Motor neuron (in vitro differentiated cells): ENCODE results near the gene SCRN2. TPM values are rescaled to one million over a fixed set of nuclear protein-coding genes. Genes with fewer than 3 reads are reported as not detected.

ENCODE experiments used
- ATAC-seq, 8 experiments: fragments of 200-7000 bp; cut with Tn5 transposase; replicated peaks in 6 of 8; 2 replicates each; pipeline ENCODE4 v1.8.0; 2021; ENCODE audit warnings: mild to moderate bottlenecking in 8 of 8, moderate library complexity in 8 of 8
- H3K27ac ChIP-seq, 2 donors: fragments of 250-450 bp; sonication (Bioruptor Pico); 2 replicates each; pipeline ENCODE4 v1.9.0; 2021; ENCODE audit warnings: antibody characterized with exemption in 2 of 2, mild to moderate bottlenecking in 2 of 2, moderate library complexity in 1 of 2
- H3K4me1 ChIP-seq, 2 donors: fragments of 250-450 bp; sonication (Bioruptor Pico); replicated peaks in 1 of 2; 2 replicates each; pipeline ENCODE4 v1.6.1; 2021; ENCODE audit warnings: antibody characterized with exemption in 2 of 2, mild to moderate bottlenecking in 2 of 2, moderate library complexity in 1 of 2
- H3K4me3 ChIP-seq, 5 donors: fragments of 250-450 bp; sonication (Bioruptor Pico); 2 replicates each; pipeline ENCODE4 v1.9.0; 2021; ENCODE audit warnings: antibody characterized with exemption in 5 of 5, mild to moderate bottlenecking in 5 of 5, moderate library complexity in 4 of 5
- WGBS, 10 experiments: fragments of 450-650 bp; shearing (Covaris generic); methylation state at CpG; one replicate each; pipeline ENCODE4 v1.0.0; 2022; 5-methylcytosine and 5-hydroxymethylcytosine counted together
- in situ Hi-C, 9 experiments: fragments of 400-800 bp; cut with MboI; loops; one replicate each; pipeline ENCODE4 v1.15.0; 2021; ENCODE audit warnings: low sequenced_read_pairs in 9 of 9, low pct_unique_long_range_greater_than_20kb in 2 of 9; ENCODE audit not compliant: unreplicated experiment in 9 of 9
- total RNA-seq, 8 experiments: library from RNA; unstranded; fragments of 300-600 nt; gene quantifications; 2 replicates each; pipeline versions ENCODE4 v1.2.3 to v1.2.4, GENCODE V29; 2022

SCRN2 gene
- total RNA-seq, 8 experiments from 2014 or later = 10.8 to 38.6 (median 21.6) TPM

DNA sequence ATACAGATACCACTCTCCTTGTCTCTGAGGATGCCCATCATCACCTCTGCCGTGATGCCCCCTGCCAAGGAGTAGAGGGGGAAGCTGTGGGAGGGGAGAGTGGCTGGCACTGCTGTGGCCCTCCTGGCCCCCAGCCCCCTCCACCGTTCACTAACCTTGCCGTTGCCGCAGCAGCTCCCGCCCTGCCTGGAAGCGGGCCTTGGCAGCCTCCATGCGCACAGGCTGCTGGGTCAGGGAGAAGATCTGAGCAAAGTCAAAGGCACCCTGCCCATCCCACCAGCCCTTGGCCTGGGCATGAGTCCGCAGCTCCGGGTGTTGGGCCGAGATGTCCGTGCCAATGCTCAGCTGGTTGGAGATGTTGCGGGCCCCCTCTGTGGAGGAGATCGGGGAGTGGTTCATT is 2.4 kb downstream of the SCRN2 start:
- in situ Hi-C loops = loop anchor here in 1 of 9 experiments (25.0 kb wide), 2 partner anchors 99 to 174 kb away; partner anchors contain the start of gene PNPO
- Histone ChIP-seq H3K4me1 (peaks cover 11 to 16% of the 10 kb centered on the region in 2 donors), H3K4me3 (no peak overlapping the region), H3K27ac (no peak overlapping the region)
- WGBS, 10 experiments = 83 to 96% methylated on average over 2 to 4 of the region's 13 CpGs; no CpG with 5 or more reads in 8 of the 10 experiments
- no peak for ATAC-seq

DNA sequence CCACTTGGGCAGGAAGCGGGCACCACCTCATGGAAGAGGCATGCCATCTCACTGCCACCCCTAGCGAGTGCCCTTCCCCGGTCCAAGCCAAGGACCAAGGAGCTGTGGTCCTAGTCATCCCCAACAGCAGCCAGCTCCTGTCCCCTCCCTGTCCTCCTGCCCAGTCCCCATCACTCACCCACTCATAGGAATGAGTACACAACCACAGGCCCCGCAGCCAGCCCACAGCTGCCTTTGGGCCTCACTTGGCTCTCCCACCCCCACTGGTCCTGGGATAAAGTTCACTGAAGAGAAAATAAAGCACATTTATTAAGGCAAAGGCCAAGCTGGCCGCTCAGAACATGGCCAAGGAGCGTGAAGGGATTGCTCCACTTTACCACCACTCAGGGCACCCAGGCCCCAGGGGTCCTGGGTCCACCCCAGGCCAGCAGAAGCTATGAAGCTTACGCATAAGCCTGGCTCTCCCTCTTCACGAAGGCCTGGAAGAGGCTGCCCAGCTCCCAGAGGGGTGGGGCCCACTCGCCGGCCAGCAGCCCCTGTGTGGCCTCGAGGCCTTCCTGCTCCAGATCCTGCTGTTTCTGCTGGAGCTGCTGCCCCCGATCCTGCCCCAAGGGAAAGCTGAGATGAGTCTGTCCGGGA is 3.6 kb downstream of the SCRN2 start:
- WGBS, 10 experiments = 0 to 100% (median 53%) methylated on average over 1 to 5 of the region's 13 CpGs; no CpG with 5 or more reads in 3 of the 10 experiments
- no peak overlapping the region for H3K27ac ChIP-seq
- in situ Hi-C loops = loop anchor here in 1 of 9 experiments (25.0 kb wide), 2 partner anchors 100 to 175 kb away; partner anchors contain the start of gene PNPO
- peak in 2 of 8 experiments; percentile 8 to 13 for ATAC-seq
- H3K4me1 ChIP-seq = peaks cover 11 to 14% of the 10 kb centered on the region in 2 donors
- no peak overlapping the region for H3K4me3 ChIP-seq

DNA sequence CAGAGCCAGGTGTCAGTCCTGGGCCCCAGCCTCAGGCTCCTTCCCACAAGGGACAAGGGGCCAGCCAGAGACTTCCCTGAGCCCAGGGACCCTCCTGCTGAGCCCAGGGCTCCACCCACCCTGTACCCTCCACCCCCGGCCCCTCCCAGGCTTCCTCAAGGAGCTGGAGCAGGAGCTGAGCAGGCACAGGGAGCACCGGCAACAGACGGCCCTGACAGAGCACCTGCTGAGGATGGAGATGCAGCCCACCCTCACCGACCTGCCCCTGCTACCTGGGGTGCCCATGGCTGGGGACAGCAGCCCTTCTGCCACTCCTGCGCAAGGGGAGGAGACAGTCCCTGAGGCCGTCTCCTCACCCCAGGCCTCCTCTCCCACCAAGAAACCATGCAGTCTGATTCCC is 4.5 kb downstream of the SCRN2 start:
- in situ Hi-C loops = loop anchor here in 1 of 9 experiments (25.0 kb wide), 2 partner anchors 101 to 176 kb away; partner anchors contain the start of gene PNPO

DNA sequence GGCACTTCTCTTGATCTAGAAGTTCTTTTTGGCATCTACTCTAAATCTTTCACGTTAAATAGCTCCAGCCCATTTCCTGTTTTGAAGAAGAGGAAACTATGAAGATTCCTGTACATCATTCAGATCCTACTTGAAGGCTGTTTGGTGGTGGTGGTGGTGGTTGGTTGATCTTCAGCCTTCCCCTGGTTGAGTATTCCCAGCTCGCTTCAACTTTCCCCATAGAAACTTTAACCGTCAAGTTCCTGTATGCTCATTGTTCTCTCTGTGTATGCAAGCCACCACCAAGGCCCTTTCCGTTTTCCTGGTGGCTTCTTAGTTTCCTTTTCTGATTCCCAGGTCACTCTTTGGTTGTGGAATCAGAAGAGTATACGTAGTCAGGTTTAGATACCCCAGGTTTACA is 6.3 kb downstream of the SCRN2 start:
- 40 to 100% (median 69%) methylated on average over 1 to 5 of the region's 5 CpGs; no CpG with 5 or more reads in 1 of the 10 experiments for WGBS, 10 experiments
- no peak overlapping the region for H3K27ac ChIP-seq
- H3K4me3 ChIP-seq = no peak overlapping the region
- in situ Hi-C loops = loop anchor here in 1 of 9 experiments (25.0 kb wide), 2 partner anchors 103 to 178 kb away; partner anchors contain the start of gene PNPO
- ATAC-seq = no peak
- peaks cover 11% of the 10 kb centered on the region in 2 donors for H3K4me1 ChIP-seq

More for the DNA sequence above, 4.5 kb downstream of the SCRN2 start:
- 66 to 100% methylated on average over 2 to 4 of the region's 6 CpGs; no CpG with 5 or more reads in 8 of the 10 experiments for WGBS, 10 experiments
- H3K27ac ChIP-seq = no peak overlapping the region
- ATAC-seq = no peak
- no peak overlapping the region for H3K4me3 ChIP-seq
- peaks cover 12 to 17% of the 10 kb centered on the region in 2 donors for H3K4me1 ChIP-seq

DNA sequence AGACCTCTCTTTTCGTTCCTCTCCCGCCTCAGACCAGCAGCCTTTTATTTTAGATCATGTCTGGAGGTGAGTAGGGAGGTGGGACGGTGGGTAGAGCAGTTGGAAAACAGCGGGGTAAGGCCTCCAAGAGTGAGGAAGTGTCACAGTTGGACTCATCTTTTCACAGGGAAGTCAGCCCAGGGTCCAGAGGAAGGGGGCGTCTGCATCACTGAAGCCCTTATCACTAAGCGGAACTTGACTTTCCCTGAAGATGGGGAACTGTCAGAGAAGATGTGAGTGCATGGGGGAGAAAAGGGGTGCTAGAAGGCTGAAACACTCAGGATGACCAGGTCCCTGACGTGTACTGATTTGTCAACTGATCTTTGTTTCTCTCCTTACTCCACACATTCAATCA is 9.1 kb downstream of the SCRN2 start:
- H3K27ac ChIP-seq = peak overlapping the region in 1 of 2 donors; percentile 6
- 0 to 33% (median 17%) methylated on average over 1 to 4 of the region's 7 CpGs; no CpG with 5 or more reads in 3 of the 10 experiments for WGBS, 10 experiments
- peak overlapping the region; percentile 62 to 97 (median 79) for H3K4me3 ChIP-seq
- in situ Hi-C loops = loop anchor here in 1 of 9 experiments (25.0 kb wide), 2 partner anchors 105 to 180 kb away; partner anchors contain the start of gene PNPO
- H3K4me1 ChIP-seq = peaks cover 11% of the 10 kb centered on the region in 2 donors
- no peak for ATAC-seq

DNA sequence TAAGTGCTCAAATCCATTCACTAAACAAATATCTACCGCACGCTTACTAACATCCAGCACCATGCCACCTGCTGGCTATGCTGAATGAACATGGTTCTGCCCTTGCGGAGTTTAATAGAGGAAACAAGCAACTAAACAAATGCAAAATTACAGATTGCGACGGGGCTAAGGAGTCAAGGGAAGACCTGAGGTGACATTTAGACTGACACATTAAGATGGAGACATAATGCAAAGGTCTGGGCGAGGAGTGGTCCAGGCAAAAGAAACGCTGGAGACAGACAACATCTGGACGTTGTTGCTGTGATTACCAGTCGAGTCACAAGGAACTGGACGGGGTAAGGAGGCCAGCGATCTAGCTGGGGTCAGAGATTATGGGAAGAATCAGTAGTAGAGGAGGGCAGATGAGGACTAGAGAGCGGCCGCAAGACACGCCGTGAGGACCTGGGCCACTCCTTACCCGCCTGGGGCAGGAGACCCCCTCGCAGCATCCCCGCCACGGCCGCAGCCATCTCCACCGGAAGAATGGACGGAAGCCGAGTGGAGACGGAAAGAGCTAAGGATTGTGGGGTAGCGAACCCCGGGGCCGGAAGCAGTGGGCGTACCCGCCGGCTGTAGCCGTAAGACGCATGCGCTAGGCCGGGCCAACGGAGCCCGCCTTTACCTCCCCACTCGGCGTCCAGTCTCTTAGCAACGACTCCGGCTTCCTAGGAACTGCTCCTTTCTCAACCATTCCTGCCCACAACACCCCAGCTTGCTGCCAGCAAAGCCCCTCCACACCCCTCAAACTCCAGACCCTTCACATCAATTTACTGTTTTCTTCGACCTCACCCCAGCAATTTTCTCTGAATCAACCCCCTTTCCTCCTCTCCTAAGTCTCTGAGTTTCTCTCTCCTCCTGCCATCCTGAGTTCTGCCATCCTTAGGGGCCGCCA is 9.8 kb downstream of the SCRN2 start, which contains the start of the genes LRRC46 and MRPL10:
Gene LRRC46, plus strand, starts transcription at position 668 of the 931 bp plus-strand sequence. CDS start 320 bp downstream, outside the sequence.
Gene MRPL10, minus strand, starts transcription at position 539 of the 931 bp plus-strand sequence. Its CDS starts 30 bp downstream, at position 509.
- in situ Hi-C loops = loop anchor here in 1 of 9 experiments (25.0 kb wide), 2 partner anchors 106 to 181 kb away; partner anchors contain the start of gene PNPO
- WGBS, 10 experiments = 0 to 2% (median 0%) methylated on average over 1 to 28 of the region's 42 CpGs; no CpG with 5 or more reads in 1 of the 10 experiments
- peak; percentile 91 to 97 (median 95) for ATAC-seq
- Histone ChIP-seq H3K4me1 (peaks cover 11% of the 10 kb centered on the region in 2 donors), H3K4me3 (peak within 1 kb of the TSS; percentile 62 to 97 (median 79)), H3K27ac (peak within 1 kb of the TSS; percentile 82 to 88)

DNA sequence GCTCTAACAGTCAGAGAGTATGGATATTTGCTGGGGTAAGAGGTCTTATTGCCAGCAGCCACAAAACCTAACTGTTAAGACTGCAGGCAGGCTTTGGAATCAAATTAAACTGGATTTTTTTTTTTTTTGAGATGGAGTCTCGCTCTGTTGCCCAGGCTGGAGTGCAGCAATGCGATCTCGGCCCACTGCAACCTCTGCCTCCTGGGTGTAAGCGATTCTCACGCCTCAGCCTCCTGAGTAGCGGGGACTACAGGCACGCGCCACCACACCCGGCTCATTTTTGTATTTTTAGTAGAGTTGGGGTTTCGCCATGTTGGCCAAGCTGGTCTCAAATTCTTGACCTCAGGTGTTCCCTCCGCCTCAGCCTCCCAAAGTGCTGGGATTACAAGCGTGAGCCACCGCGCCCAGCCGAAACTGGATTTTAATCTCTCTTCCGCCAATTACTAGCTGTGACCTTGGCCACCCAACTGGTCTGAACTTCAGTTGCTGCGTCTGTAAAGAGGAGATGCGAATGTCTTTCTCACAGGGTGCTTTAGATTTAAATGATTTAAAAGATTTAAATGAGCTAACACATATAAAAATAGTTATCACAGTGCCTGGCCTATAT is 10.6 kb downstream of the SCRN2 start:
- Histone ChIP-seq H3K4me1 (peaks cover 11% of the 10 kb centered on the region in 2 donors), H3K4me3 (peak overlapping the region; percentile 62 to 97 (median 79)), H3K27ac (peak overlapping the region; percentile 82 to 88)
- 34 to 100% (median 71%) methylated on average over 2 to 14 of the region's 18 CpGs; no CpG with 5 or more reads in 1 of the 10 experiments for WGBS, 10 experiments
- in situ Hi-C loops = loop anchor here in 1 of 9 experiments (25.0 kb wide), 2 partner anchors 107 to 182 kb away; partner anchors contain the start of gene PNPO
- ATAC-seq = no peak

DNA sequence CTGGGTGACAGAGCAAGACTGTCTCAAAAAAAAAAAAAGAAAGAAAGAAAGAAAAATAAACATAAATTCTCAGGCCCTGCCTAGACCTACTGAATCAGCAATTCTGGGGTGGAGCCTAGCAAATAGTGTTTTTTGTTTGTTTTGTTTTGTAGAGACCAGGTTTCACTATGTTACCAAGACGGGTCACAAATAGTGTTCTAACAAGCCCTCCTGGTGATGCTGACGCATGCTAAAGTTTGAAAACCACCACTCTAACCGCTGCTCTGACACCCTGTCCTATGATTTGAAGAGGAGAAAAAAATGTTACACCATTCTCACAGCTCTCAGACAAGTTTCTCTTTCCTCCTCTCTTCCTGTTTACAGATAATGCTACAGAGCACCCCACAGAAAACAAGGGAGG is 11.2 kb downstream of the SCRN2 start:
- Histone ChIP-seq H3K27ac (no peak overlapping the region), H3K4me1 (peaks cover 11% of the 10 kb centered on the region in 2 donors), H3K4me3 (no peak overlapping the region)
- 67 to 100% (median 82%) methylated on average over 1 to 3 of the region's 3 CpGs; no CpG with 5 or more reads in 4 of the 10 experiments for WGBS, 10 experiments
- ATAC-seq = peak in 1 of 8 experiments; percentile 4
- in situ Hi-C loops = loop anchor here in 1 of 9 experiments (25.0 kb wide), 2 partner anchors 107 to 182 kb away; partner anchors contain the start of gene PNPO

DNA sequence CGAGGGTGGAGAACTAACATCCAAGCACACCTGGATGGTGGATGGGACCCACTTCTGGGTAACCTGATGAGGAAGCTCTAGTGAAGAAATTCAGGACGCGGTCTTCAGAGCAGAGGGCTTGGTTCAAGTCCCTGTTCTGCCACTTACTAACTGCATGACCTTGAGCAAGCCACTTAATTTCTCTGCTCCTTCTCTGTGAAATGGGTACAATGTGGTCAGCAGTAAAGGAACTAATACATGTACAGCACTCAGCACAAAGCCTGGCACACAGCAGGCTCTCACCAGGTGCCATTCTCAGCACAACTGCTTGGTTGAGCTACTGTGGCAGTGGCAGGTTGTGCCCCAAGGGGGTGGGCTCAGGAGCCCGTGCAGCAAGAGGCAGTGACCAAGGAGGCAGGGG is 17.6 kb downstream of the SCRN2 start:
- 64 to 100% (median 95%) methylated on average over 1 to 4 of the region's 4 CpGs; no CpG with 5 or more reads in 5 of the 10 experiments for WGBS, 10 experiments
- no peak for ATAC-seq

DNA sequence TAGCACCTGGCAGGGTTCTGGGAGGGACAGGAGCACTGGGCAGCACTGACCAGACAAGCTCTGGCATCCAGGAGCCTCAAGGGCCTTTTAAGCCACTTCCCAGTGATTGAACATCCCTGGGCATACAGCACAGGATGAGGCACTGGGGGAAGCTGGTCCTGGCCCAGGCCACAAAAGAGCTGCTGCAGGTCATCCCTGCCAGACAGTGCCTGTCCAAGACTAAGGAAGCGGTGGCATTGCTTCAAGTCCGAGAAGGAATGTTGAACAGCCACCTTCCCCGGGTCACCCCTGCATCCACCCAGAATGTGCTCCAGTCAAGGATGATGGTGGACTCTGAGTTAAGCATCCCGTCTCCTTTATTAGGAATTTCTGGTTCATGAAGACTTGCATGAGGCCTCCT is 18.3 kb downstream of the SCRN2 start:
- in situ Hi-C loops = no loop called here
- WGBS, 10 experiments = 90 to 100% (median 95%) methylated on average over 2 to 3 of the region's 4 CpGs; no CpG with 5 or more reads in 6 of the 10 experiments
- ATAC-seq = no peak
- H3K4me1 ChIP-seq = peaks cover 10 to 13% of the 10 kb centered on the region in 2 donors
- no peak overlapping the region for H3K4me3 ChIP-seq
- no peak overlapping the region for H3K27ac ChIP-seq

More for the DNA sequence above, 17.6 kb downstream of the SCRN2 start:
- in situ Hi-C loops = no loop called here
- no peak overlapping the region for H3K4me3 ChIP-seq
- H3K4me1 ChIP-seq = peaks cover 10 to 13% of the 10 kb centered on the region in 2 donors
- H3K27ac ChIP-seq = no peak overlapping the region

DNA sequence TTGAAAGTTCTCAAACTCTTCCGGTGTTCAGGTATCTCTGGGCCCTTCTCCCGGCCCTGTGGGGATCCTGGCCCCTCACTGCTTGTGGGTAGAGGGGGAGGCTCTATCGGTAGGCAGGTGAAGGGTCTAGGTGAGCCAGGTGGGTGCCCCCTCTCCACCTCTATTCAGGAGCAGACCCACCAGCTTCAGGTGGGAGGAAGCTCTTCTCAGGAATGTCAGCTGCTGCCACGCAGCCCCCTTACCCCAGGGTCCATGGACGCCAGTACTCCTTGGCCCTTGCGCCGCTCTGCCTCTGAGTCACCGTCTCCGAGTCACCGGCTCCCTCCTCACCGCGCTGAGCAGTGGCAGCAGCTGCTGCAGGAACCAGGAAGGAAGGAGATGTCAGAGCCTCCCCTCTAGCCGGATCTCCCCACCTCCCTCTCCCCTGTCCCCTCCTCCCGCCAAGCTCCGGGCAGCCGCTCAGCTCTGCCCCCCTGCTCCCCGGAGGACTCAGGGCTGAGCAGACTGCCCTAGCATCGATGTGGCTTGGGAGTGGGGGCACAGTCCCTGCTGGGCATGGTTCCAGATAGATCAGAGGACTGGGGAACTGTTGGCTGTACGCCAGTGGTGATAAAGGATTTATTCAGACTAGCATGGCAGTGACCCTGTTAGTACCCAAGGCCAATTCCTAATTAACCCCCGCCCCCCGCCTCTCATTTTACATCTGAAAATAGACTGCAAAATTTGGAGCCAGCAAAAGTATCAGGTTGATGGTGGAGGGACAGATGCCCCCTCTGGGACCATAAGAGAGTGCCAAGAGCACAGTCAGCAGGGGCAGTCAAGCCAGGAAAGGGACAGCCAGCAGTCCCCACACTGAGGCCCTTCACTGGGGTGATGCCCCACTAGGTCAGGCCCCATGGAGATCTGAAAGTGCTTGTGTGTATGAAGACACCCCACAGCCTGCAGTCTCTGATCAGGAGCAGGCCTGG is 19.4 kb downstream of the SCRN2 start, which contains the start of gene OSBPL7:
Gene OSBPL7, minus strand, starts transcription at position 371 of the 968 bp plus-strand sequence. CDS start 1,516 bp downstream, outside the sequence.
- in situ Hi-C loops = no loop called here
- WGBS, 10 experiments = 0 to 7% (median 7%) methylated on average over 1 to 3 of the region's 21 CpGs; no CpG with 5 or more reads in 7 of the 10 experiments
- peaks cover 10 to 13% of the 10 kb centered on the region in 2 donors for H3K4me1 ChIP-seq
- H3K27ac ChIP-seq = peak within 1 kb of the TSS; percentile 2 to 53
- ATAC-seq = peak; percentile 67 to 96 (median 94)
- H3K4me3 ChIP-seq = peak within 1 kb of the TSS; percentile 52 to 76 (median 63)
